GM19468 (cell line): ENCODE data around the gene KHSRP.
"Not testable (repeated sequence)": the region's sequence is repeated elsewhere in the genome, so short reads cannot be mapped to it uniquely, and the experiment has no call there.

ENCODE experiments used
- ATAC-seq: cut with Tn5 transposase; IDR thresholded peaks from one replicate; pipeline ENCODE4 v1.9.1; 2021; ENCODE audit warnings: mild to moderate bottlenecking, moderate library complexity, moderate number of reproducible peaks; ENCODE audit not compliant: unreplicated experiment; ENCODE audit errors: extremely low read depth

Gene KHSRP

DNA sequence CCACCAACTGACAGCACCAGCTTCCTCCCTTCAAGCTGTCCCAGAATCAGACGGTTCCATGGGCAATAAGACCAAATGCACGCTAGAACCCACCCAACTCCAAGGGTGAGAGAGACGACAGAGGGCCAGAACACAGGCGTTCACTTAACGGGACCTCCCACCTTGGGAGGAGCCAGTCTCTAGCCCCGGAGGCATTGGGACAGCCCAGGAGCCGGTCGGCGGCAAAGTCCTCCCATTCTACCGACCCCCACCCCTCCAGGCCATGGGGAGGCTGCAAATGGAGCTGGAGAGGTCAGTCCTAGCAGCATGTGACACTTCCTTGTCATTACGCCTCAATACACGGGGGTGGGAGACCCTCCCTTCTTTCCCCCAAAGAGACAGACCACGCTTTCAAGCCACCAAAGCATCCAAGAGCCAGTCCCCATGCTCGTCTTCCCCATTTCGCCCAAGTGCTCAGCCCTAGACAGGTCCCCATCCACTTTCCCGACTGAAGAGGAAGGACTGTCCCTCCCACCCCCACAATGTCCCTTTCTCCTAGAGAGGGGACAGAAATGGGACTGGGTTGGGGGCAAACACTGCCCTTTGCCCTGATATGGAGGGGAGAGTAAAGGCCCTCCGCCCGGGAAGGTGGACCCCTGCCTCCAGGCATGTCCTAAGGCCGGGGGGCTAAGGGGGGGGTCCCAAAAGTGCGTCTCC, 964 bp downstream of the KHSRP start:
- ATAC-seq, result no peak

DNA sequence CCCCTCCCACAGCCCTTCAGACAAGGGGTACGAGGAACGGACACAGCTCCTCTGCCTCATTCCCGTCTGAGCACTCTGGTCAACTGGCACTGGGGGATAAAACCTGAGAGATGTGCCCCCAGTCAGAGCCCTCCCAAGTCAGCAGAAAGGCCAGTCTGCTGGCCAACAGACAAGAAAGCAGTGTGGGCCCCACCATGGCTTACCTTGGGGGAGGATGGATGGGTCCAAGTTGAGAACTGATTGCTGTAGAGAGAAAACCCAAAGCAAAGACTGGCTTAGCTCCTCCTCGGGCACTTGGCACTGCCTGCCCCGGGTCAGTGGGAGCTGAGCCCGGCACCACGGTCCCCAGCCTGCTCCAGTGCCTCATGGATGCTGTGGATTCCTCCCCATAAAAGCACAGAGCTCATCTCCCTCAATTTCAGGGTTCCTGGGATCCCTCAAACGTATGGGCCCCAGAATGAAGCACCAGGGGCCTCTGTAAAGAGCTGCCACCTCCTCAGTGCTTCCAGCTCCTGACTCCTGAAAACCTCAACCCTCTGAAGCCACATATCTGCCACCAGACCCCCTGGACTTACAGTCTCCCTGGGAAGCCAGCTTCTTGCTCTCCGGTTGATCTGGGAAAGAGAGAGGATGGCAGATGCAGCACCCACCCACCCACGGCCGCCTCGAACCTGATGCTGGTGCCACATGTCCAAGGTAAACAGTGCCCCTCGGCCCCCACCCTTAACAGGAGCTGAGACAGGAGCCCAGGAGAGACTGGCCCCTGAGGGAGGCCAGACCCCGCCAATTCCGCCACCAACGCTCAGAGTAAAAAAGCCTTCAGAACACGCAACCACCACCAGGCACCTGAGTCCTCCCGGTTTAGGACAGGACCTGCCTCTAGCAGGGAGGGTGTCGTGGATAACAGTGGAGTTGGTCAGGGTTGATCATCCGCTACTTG, 3.3 kb downstream of the KHSRP start:
- ATAC-seq, result no peak

DNA sequence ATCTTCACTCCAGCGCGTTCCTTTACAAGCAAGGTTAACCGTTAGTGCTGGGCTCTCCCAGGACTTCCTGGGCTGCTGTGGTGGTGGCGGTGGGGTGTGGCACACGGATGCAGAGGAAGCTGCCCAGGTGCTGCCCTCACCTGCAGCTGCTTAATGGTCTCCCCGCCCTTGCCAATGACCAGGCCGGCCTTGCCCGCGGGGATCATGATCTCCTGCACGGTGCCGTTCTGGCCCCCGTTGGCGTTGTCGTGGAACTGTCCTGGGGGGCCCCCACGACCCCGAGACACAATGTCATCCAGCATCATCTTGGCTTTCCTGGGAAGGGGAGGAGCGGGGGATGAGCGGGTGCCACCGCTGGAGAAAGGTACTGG, 6.1 kb downstream of the KHSRP start:
- ATAC-seq, result no peak

DNA sequence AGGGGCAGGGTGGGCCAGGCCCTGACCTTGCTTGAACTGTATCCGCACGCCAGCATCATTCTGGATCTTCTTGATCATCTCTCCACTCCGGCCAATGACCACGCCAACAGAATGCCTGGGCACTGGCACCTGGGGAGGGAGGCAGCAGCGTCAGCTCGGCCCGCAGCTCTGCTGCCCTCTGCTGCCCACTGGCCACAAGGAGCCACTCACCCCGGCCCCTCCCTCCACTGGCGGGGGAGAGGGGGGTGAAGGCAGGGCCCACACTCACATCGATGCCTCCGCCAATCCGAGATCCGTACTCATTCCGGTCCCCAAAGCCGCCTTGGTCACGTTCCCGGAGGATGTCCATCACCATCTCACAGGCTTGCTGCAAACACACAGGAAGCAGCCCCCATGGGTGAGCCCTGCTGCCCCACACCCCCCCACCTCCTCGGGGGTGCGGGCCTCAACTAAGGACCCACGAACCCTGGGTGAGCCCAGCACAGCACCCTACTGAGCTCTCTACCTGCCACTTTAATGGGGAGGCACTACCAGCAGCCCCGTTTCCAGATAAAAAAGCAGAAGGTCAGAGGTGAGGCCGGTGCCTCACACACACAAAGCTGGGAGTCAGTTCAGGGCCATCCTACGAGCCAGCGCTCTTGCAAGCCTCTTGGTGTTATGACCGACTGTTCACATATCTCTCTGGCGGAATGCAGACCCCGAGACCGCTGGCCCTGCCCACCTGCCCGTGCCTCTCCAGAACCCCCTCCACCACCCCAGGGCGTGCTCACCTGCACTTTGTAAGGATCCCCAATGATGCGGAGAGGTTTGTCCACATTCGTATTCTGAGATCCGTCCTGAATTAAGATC, 6.7 kb downstream of the KHSRP start:
- ATAC-seq, result no peak

DNA sequence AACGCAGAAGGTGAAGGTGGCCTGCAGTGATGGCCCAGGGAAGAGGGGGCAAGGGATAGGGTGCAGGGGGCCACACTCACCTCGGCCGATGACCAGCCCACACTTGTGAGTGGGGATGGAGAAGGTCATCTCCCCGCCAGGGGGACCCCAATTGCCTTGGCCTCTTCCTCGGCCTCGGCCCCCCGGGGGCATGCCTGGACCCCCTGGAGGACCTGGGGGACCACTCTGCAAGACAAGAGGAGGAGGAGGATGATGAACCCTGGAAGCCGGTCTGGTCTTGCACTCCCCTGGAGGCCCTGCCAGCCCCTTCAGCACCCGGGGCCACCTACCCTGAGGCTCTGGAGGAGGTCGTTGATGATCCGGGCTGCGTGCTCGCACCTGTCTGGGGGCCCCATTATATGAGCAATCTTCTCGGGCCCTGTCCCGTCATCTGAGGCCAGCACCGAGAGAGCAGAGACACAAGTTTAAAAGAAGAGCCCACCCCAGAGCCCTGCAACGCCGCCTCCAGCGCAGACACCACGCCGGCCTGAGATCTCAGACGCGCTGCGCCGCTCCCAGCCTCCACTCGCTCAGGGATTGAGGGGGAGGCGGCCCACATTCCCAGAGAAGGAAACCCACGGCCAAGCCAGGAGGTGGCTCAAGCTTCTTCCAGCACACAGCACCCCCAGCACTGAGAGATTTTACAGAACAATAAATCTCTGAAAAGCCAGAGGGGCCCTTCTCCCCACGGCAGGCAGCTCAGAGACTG, 7.8 kb downstream of the KHSRP start:
- no peak for ATAC-seq

DNA sequence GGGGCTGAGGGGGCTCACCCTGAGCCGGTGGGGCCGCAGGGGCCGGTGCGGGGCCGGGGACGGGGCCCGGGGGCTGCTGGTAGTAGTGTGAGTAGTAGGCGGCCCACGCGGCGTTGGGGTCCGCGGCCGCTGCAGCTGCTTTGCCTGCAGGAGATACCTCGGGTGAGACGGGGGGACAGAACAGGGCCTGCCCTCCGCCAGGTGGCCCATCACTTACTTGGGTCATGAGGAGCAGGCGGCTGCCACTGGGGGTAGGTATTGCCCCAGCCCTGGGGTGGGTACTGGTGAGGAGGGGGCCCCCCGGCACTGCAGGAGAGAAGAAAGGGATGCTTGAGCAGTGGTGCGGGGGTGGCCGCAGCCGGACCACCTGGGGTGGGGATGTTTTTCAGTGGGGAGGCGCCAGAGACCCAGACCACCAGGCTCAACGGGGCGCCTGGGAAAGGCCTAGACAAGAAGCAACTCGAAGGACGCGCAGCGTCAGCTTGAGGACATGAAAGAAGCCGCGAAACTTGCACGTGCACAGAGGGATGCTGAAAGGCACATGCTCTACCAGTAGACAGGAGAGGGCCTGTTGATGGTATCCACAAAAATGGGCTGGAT, 8.9 kb downstream of the KHSRP start:
- no peak for ATAC-seq

DNA sequence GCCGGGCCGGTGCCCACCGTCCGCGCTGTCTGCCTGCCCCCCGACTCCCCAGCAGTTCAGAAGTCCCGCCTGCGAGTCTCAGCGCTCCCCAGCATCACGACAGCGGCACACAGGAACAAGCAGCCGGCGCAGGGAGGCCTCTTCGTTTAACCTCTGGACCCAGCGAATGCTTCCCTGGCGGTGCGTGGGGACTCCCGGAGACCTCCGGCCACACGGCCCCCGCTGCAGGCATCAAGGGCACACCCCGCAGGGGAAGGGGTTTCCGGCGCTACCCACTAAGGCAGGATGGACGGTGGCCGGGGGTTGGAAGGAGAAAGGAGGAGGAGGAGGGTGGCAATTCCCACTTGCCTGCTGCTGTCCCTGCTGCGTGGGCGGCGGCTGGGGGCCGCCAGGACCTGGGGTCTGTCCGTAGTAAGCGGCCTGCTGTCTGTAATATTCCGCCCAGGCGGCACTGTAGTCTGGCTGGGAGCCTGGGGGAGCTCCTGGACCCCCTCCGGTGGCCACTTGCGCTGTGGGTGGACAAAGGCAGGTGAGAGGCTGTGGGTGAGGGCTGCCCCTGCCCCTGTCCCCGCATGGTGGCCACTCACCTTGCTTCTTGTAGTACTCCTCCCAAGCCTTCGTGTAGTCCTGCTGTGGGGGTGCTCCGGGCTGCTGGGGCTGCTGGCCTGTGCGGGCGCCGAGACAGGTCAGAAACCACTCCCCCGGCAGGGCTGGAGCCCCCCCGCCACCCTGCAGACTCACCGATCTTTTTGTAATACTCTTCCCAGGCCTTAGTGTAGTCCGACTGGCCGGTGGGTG, 9.6 kb downstream of the KHSRP start:
- ATAC-seq, result no peak

DNA sequence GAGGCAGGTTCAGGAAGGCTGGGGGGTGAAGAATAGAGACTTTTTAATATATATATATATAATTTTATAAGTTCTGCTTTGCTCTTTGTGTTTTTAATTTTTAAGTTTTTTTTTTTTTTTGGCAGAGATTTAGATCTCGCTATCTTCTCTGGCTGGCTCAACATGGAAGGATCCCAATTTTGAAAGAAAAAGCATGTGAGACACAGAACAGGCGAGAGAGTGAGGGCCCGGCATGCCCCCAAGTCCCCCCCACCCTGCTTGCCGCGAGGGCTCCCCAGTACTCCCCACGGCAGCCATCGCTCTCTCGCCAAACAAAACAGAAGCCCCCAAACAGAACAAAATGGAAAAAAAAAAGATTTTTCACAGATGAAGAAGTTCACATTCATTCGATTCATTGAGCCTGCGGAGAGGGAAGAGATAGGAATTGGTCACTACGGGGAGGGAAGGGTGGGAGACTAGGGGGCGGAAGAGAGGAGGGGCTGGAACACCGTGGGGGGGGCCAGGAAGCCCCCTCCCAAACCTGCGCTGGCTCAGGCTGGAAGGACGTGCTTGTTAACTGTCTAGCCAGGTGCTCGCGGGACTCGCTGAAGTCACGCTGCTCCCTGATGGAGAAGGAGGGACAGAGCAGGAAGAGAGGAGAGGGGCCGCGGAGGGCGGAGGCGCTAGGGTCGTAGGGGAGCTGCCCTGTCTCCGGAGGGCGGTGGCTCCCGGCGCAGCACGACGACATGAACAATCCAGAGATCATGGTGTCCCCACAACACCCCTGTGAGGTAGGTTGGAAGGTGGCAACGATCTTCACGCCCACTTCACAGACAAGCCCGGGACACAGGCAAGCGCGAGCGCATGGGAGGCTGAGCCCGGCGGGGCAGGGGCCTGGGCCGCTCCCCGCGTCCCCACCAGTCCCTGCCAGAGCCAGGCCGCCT, 10.6 kb downstream of the KHSRP start:
- ATAC-seq, result no peak

DNA sequence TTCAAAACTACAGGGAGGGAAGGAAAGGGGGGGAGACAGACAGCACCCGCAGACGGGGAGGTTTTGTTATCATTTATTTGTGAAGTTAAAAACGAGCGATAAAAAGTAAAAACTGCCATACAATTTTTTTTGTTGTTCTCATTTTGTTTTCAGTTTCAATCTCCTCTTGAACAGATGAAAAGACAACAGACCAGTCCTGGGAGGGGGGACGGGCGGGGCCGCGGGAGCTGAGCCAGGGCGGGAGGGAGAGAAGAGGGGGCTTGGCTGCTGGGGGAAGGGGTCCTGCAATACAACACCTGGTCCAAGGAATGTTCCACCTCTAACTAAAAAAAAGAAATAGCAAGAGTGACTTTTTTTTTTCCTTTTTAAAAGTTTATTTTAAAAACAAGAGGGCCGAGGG, 11.3 kb downstream of the KHSRP start:
- no peak for ATAC-seq

DNA sequence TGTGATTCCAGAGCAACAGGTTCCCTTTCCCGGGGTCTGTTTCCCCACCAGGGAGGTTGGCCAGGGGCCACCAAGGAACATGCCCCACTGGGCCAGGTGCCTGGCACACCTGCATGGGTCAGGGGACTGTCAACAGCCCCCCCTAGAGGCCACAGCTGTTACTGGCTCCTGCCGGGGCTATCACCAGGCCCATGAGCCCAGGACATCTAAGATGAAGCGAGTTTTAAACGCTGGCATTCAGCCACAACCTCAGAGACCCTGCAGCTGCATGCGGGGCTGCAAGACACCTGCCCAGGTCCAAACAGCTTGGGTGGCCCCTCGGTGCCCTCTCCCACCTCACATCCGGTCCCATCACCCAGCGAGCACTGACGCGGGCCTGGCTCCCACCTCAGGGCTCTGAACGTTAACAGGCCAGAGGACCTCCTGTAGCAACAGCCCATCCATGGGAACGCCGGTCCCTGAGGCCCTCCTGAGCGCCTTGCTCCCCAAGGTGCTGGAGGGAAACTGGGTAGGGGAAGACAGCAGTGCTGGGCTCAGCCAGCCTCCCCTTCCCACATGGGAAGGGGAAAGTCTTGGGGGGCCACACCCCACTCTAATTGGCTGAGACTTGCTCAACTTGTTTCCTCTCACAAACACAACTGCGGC, 12.0 kb downstream of the KHSRP start:
- ATAC-seq, result no peak

DNA sequence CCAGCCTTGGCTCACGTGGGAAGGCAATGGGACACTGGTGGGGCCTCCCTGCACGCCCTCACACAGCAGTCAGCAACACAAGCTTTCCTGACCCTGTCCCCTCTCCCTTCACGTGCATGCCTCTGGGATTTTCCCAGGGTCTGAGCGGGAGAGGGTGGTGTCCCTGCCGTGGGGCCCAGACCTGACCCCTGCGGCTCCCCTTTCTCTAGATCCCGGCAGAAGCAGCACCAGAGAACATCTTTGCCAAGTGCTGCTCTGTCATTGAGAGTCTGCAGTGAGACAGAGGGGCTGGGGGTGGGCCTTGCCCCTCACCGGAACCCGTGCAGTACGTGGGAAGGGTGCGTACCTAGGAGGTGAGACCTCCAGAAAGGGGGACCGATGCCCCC, 12.6 kb downstream of the KHSRP start:
- no peak for ATAC-seq

DNA sequence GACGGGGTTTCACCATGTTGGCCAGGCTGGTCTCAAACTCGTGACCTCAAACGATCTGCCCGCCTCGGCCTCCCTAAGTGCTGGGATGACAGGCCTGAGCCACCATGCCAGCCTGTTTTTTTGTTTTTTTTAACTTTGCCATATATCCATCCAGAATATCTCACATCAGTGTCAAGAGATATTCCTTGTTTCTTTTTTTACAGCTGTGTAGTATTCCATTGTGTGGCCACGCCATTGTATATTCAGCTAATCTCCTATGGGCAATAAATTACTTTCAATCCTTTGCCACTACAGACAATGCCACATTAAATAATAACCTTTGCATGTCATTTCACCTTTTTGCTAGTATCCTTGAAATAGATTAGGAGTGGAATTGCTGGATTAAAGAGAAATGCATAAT, 15.3 kb downstream of the KHSRP start:
- ATAC-seq, result no peak

DNA sequence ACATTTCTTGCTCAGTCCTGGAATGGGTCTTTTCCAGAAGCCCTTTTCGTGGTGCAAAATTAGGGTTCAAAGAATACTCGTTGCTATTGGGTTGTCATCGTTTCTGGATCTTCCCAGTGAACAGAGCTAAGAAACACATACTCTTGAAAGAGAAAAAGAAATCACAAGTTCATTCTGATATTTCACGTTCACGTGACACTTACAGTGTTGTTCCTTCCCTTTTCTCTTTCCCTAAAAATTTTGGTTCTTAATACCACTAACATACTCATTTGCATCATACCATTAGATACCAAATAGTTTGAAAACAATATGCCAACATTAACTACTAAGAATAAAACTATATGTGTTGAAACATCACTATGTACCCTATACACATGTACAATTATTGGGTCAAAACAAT, 18.2 kb downstream of the KHSRP start:
- ATAC-seq, result no peak

DNA sequence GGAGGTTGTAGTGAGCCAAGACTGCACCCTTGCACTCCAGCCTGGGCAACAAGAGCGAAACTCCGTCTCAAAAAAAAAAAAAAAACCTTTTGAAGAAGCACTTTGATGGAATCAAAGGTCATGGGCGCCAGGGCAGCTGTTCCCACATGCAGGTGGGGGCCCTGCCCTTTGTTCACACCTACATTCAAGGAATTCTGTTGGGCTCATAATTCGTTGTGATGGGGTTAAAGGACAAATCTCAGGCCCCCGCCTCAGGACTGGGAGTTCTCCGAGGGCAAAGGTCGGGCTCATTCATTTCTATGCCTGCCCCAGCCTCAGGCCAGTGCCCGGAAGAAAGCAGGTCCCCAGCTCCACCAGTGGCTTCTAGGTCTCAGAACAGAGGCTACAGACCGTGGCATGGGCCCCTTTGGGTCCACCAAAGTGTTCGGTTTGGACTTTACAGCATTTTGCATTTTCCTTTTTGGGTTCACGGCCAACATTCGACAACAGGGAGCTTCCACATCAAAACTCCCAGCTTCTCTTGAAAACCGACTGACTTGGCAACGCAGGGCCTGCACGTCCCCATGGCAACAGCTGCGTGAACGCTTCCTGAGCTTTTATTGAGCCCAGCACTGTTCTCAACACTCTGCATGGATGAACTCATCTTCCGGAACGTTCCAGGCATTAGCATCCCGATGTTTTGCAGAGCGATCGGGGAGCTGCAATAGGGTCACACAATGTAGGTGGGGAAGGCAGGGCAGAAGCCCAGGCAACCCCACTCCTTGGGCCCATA, 21.6 kb downstream of the KHSRP start:
- no peak for ATAC-seq

DNA sequence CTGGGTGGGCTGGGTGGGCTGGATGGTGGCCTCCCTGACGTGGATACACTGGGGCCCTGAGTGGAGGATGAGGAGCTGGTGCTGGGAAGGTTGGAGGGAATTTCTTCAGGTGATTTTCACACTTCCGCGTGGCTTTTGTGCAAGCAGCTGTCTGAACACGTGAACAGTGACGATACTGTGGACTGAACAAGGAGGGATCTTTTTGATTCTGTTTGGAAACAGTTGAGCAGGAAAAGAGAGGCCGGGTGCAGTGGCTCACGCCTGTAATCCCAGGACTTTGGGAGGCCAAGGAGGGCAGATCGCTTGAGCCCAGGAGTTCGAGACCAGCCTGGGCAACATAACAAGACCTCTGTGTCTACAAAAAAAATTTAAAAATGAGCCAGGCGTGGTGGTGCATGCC, 22.6 kb downstream of the KHSRP start:
- ATAC-seq, result no peak

DNA sequence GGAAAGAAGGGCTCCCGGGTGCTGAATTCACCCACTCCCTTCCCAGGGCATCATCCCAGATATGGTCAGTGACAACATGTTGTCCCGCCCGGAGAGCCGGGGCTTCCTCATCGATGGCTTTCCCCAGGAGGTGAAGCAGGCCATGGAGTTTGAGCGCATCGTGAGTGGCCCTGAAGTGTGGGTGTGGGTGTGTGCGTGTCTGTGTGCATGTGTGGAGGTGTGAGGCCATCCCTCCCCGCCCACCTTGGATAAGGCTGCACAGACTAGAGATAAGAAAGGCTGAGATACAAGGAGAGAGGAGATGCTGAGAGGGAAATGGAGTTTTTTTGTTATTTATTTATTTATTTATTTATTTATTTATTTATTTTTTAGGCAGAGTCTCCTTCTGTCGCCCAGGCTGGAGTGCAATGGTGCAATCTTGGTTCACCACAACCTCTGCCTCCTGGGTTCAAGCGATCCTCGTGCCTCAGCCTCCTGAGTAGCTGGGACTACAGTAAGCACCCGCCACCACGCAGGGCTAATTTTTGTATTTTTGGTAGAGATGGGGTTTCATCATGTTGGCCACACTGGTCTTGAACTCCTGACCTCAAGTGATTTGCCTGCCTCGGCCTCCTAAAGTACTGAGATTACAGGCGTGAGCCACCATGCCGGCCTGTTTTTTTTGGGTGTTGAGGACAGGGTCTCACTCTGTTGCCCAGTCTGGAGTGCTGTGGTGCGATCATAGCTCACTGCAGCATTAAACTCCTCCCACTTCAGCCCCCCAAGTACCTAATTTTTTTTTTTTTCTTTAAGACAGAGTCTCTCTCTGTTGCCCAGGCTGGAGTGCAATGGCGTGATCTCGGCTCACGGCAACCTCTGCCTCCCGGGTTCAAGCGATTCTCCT, 24.3 kb downstream of the KHSRP start:
- not testable (repeated sequence) for ATAC-seq
